GM19023 (cell line): Measurements from ENCODE around the gene ARL2BP.
"Not testable (repeated sequence)": the region's sequence is repeated elsewhere in the genome, so short reads cannot be mapped to it uniquely, and the experiment has no call there.

Source experiments
- ATAC-seq: cut with Tn5 transposase; IDR thresholded peaks from one replicate; pipeline ENCODE4 v1.9.1; 2021; ENCODE audit warnings: mild to moderate bottlenecking, moderate library complexity; ENCODE audit not compliant: unreplicated experiment

Gene ARL2BP

GRCh38 chr16:57244767-57245471 lies at the start of gene ARL2BP:
Gene ARL2BP, plus strand, starts transcription at chr16:57245259. Its CDS starts 109 bp downstream, at chr16:57245368.
- peak; percentile 92 for ATAC-seq

GRCh38 chr16:57196286-57196685 lies 48.8 kb upstream of the ARL2BP start:
- ATAC-seq, result no peak

GRCh38 chr16:57196753-57197152 lies 48.3 kb upstream of the ARL2BP start:
- ATAC-seq, result no peak

- not testable (repeated sequence) for ATAC-seq
These were observed 44.7 kb upstream of the ARL2BP start for GRCh38 chr16:57200321-57200720.

GRCh38 chr16:57200926-57201325 lies 44.1 kb upstream of the ARL2BP start:
- ATAC-seq, result not testable (repeated sequence)

- ATAC-seq, result no peak
These were observed 42.8 kb upstream of the ARL2BP start for GRCh38 chr16:57202095-57202886.

- ATAC-seq, result no peak
These were observed 41.6 kb upstream of the ARL2BP start for GRCh38 chr16:57203451-57203850.

GRCh38 chr16:57204675-57205074 lies 40.4 kb upstream of the ARL2BP start:
- ATAC-seq, result no peak

GRCh38 chr16:57208926-57209325 lies 36.1 kb upstream of the ARL2BP start:
- ATAC-seq, result no peak

- no peak for ATAC-seq
These were observed 35.3 kb upstream of the ARL2BP start for GRCh38 chr16:57209780-57210179.

- no peak for ATAC-seq
These were observed 31.6 kb upstream of the ARL2BP start for GRCh38 chr16:57213462-57213861.

- no peak for ATAC-seq
These were observed 28.1 kb upstream of the ARL2BP start for GRCh38 chr16:57216968-57217367.

GRCh38 chr16:57223057-57223456 lies 22.0 kb upstream of the ARL2BP start:
- ATAC-seq, result no peak

- ATAC-seq, result no peak
These were observed 20.3 kb upstream of the ARL2BP start for GRCh38 chr16:57224651-57225335.

- no peak for ATAC-seq
These were observed 19.1 kb upstream of the ARL2BP start for GRCh38 chr16:57225978-57226377.

GRCh38 chr16:57226701-57227621 lies 18.1 kb upstream of the ARL2BP start:
- no peak for ATAC-seq

GRCh38 chr16:57229079-57229478 lies 16.0 kb upstream of the ARL2BP start:
- no peak for ATAC-seq

- no peak for ATAC-seq
These were observed 13.2 kb upstream of the ARL2BP start for GRCh38 chr16:57231821-57232350.

- no peak for ATAC-seq
These were observed 10.9 kb upstream of the ARL2BP start for GRCh38 chr16:57233944-57234706.

- ATAC-seq, result no peak
These were observed 10.4 kb upstream of the ARL2BP start for GRCh38 chr16:57234707-57235092.
